ENCODE data around the gene HSPA1L.
"Not testable (repeated sequence)": the region's sequence is repeated elsewhere in the genome, so short reads cannot be mapped to it uniquely, and the experiment has no call there.

HSPA1L gene

GRCh38 chr6:31814677-31815024 lies 432 bp downstream of the HSPA1L start:
- Histone ChIP-seq H3K27ac (ENCODE audit: low read depth, low read length) (peak overlapping the region; percentile 100), H3K36me3 (ENCODE audit: control insufficient read depth in 5 of 5, insufficient read depth in 5 of 5, low read length in 5 of 5) (no peaks in the 10 kb centered on the region), H3K9me3 (ENCODE audit: control insufficient read depth in 5 of 5, low read length in 5 of 5) (no peaks in the 10 kb centered on the region), H3K4me3 (ENCODE audit: low read depth in 1 of 5, low read length in 5 of 5) (peak overlapping the region; percentile 59 to 84 (median 67)), H3K9ac (ENCODE audit: low read length in 5 of 5) (peak overlapping the region in 4 of 5 donors; percentile 77 to 93 (median 80)), H3K4me1 (ENCODE audit: control insufficient read depth in 5 of 5, insufficient read depth in 5 of 5, low read length in 5 of 5) (peaks cover 13 to 36% (median 30%) of the 10 kb centered on the region in 5 donors), H3K27me3 (ENCODE audit: control insufficient read depth in 5 of 5, insufficient read depth in 4 of 5, low read length in 5 of 5) (no peaks in the 10 kb centered on the region)

DNA sequence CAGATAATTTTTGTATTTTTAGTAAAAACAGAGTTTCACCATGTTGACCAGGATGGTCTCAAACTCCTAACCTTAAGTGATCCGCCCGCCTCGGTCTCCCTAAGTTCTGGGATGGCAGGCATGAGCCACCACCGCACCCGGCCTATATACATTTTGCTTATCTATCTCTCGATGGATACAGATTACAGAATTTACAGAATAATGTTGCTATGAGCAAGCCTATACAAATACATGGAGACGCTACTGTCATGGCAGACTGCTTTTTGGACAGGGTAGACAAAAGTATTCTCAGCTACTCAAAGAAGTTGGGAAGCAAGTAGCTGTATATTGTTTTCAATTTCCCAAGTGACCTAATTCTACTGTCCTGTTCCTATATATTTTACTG lies 1.6 kb downstream of the HSPA1L start:
- peak overlapping the region; percentile 100 for H3K27ac ChIP-seq (ENCODE audit: low read depth, low read length)
- no peaks in the 10 kb centered on the region for H3K36me3 ChIP-seq (ENCODE audit: control insufficient read depth in 5 of 5, insufficient read depth in 5 of 5, low read length in 5 of 5)
- no peaks in the 10 kb centered on the region for H3K9me3 ChIP-seq (ENCODE audit: control insufficient read depth in 5 of 5, low read length in 5 of 5)
- peak overlapping the region; percentile 45 to 98 (median 80) for H3K9ac ChIP-seq (ENCODE audit: low read length in 5 of 5)
- peak overlapping the region in 3 of 5 donors; percentile 37 to 54 (median 49) for H3K4me3 ChIP-seq (ENCODE audit: low read depth in 1 of 5, low read length in 5 of 5)
- peaks cover 13 to 25% (median 22%) of the 10 kb centered on the region in 5 donors for H3K4me1 ChIP-seq (ENCODE audit: control insufficient read depth in 5 of 5, insufficient read depth in 5 of 5, low read length in 5 of 5)
- no peaks in the 10 kb centered on the region for H3K27me3 ChIP-seq (ENCODE audit: control insufficient read depth in 5 of 5, insufficient read depth in 4 of 5, low read length in 5 of 5)

GRCh38 chr6:31811645-31812044 lies 3.4 kb downstream of the HSPA1L start:
- Histone ChIP-seq H3K4me3 (ENCODE audit: low read depth in 1 of 5, low read length in 5 of 5) (no peak overlapping the region), H3K9me3 (ENCODE audit: control insufficient read depth in 5 of 5, low read length in 5 of 5) (no peaks in the 10 kb centered on the region), H3K27me3 (ENCODE audit: control insufficient read depth in 5 of 5, insufficient read depth in 4 of 5, low read length in 5 of 5) (no peaks in the 10 kb centered on the region), H3K9ac (ENCODE audit: low read length in 5 of 5) (no peak overlapping the region), H3K4me1 (ENCODE audit: control insufficient read depth in 5 of 5, insufficient read depth in 5 of 5, low read length in 5 of 5) (peaks cover 8 to 14% (median 13%) of the 10 kb centered on the region in 5 donors), H3K36me3 (ENCODE audit: control insufficient read depth in 5 of 5, insufficient read depth in 5 of 5, low read length in 5 of 5) (no peaks in the 10 kb centered on the region), H3K27ac (ENCODE audit: low read depth, low read length) (no peak overlapping the region)

DNA sequence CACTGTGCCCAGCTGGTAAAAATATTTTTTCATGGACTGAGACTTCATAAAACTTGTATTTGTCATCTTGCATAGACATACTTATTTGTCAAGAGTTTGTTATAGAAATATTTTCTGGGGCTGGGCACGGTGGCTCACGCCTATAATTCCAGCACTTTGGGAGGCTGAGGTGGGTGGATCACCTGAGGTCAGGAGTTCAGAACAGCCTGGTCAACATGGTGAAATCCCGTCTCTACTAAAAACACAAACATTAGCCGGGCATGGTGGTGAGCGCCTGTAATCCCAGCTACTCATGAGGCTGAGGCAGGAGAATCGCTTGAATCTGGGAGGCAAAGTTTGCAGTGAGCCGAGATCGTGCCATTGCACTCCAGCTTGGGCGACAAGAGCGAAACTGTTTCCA lies 6.5 kb downstream of the HSPA1L start:
- H3K4me1 ChIP-seq (ENCODE audit: control insufficient read depth in 5 of 5, insufficient read depth in 5 of 5, low read length in 5 of 5), result peaks cover under 1 to 20% (median 16%) of the 10 kb centered on the region in 5 donors
- not testable (repeated sequence) for H3K27ac ChIP-seq (ENCODE audit: low read depth, low read length); H3K4me3 ChIP-seq (ENCODE audit: low read depth in 1 of 5, low read length in 5 of 5)

GRCh38 chr6:31806470-31807272 lies 8.4 kb downstream of the HSPA1L start, which contains the start of gene LSM2:
Gene LSM2, minus strand, starts transcription at chr6:31806966. Its CDS starts 209 bp downstream, at chr6:31806757.
- Histone ChIP-seq H3K4me3 (ENCODE audit: low read depth in 1 of 5, low read length in 5 of 5) (peak within 1 kb of the TSS; percentile 66 to 86 (median 67)), H3K36me3 (ENCODE audit: control insufficient read depth in 5 of 5, insufficient read depth in 5 of 5, low read length in 5 of 5) (peaks cover 0 to 8% (median 0%) of the 10 kb centered on the region in 5 donors), H3K27ac (ENCODE audit: low read depth, low read length) (peak within 1 kb of the TSS; percentile 93), H3K9ac (ENCODE audit: low read length in 5 of 5) (peak within 1 kb of the TSS; percentile 16 to 91 (median 78)), H3K4me1 (ENCODE audit: control insufficient read depth in 5 of 5, insufficient read depth in 5 of 5, low read length in 5 of 5) (peaks cover 0 to 15% (median 12%) of the 10 kb centered on the region in 5 donors), H3K9me3 (ENCODE audit: control insufficient read depth in 5 of 5, low read length in 5 of 5) (no peaks in the 10 kb centered on the region), H3K27me3 (ENCODE audit: control insufficient read depth in 5 of 5, insufficient read depth in 4 of 5, low read length in 5 of 5) (no peaks in the 10 kb centered on the region)

More for the DNA sequence above, 6.5 kb downstream of the HSPA1L start:
- not testable (repeated sequence) for H3K36me3 ChIP-seq (ENCODE audit: control insufficient read depth in 5 of 5, insufficient read depth in 5 of 5, low read length in 5 of 5); H3K27me3 ChIP-seq (ENCODE audit: control insufficient read depth in 5 of 5, insufficient read depth in 4 of 5, low read length in 5 of 5); H3K9ac ChIP-seq (ENCODE audit: low read length in 5 of 5); H3K9me3 ChIP-seq (ENCODE audit: control insufficient read depth in 5 of 5, low read length in 5 of 5)

DNA sequence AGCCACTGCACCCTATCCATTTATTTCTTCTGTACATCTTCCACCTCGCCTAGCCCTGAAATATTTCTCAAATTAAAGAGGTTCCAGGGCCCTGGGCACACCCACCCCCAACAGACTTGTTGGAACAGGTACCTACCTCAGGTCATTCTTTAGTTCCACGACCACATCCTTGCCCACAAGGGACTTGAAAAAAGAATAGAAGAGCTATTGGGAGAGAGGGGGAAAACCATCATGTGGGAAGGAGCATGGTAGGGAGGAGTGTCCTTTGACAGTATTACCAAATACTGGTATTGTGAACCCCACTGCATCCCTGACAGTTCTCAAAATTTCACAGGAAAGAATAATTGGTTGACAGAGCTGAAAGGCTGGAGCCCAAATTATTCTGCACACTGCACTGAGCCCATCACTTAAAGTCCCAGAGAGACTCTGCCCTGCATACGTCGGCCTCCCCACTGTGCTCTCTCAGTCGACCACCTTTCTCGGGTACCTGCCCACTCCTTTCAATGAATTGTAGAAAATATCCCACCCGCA lies 9.1 kb downstream of the HSPA1L start:
- Histone ChIP-seq H3K4me1 (ENCODE audit: control insufficient read depth in 5 of 5, insufficient read depth in 5 of 5, low read length in 5 of 5) (peaks cover 0 to 15% (median 12%) of the 10 kb centered on the region in 5 donors), H3K4me3 (ENCODE audit: low read depth in 1 of 5, low read length in 5 of 5) (peak overlapping the region; percentile 66 to 86 (median 67)), H3K27me3 (ENCODE audit: control insufficient read depth in 5 of 5, insufficient read depth in 4 of 5, low read length in 5 of 5) (no peaks in the 10 kb centered on the region), H3K9ac (ENCODE audit: low read length in 5 of 5) (peak overlapping the region; percentile 16 to 91 (median 78)), H3K9me3 (ENCODE audit: control insufficient read depth in 5 of 5, low read length in 5 of 5) (no peaks in the 10 kb centered on the region), H3K27ac (ENCODE audit: low read depth, low read length) (peak overlapping the region; percentile 93), H3K36me3 (ENCODE audit: control insufficient read depth in 5 of 5, insufficient read depth in 5 of 5, low read length in 5 of 5) (peaks cover 0 to 12% (median 0%) of the 10 kb centered on the region in 5 donors)

DNA sequence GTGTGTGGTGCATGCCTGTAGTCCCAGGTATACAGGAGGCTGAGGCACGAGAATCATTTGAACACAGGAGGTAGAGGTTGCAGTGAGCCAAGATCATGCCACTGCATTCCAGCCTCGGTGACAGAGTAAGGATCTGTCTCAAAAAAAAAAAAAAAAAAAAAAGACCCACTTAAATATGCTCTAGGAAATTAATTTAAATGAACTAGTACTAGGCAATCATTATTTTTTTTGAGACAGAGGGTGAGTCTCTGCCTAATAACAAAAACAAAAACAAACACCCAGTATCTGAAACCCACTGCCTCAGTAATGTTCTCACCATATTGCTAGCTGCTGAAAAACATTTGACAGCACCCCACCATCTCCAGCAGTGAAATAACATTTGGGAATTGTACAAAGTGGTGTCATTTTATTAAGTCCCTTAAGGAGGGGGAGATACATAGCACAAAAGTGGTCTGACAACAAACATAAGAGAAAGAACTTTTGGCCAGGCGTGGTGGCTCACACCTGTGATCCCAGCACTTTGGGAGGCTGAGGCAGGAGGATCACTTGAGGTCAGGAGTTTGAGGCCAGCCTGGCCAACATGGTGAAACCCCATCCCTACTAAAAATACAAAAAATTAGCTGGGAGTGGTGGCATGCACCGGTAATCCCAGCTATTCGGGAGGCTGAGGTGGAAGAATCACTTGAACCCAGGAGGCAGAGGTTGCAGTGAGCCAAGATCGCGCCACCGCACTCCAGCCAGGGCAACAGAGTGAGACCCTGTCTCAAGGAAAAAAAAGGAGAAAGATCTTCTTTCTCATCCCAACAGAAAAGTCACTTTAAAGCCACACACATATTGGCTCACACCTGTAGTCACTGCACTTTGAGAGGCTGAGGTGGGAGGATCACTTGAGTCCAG lies 13.8 kb downstream of the HSPA1L start:
- not testable (repeated sequence) for H3K27ac ChIP-seq (ENCODE audit: low read depth, low read length); H3K27me3 ChIP-seq (ENCODE audit: control insufficient read depth in 5 of 5, insufficient read depth in 4 of 5, low read length in 5 of 5); H3K4me3 ChIP-seq (ENCODE audit: low read depth in 1 of 5, low read length in 5 of 5); H3K9me3 ChIP-seq (ENCODE audit: control insufficient read depth in 5 of 5, low read length in 5 of 5); H3K9ac ChIP-seq (ENCODE audit: low read length in 5 of 5)
- peaks cover 0 to 15% (median 3%) of the 10 kb centered on the region in 5 donors for H3K36me3 ChIP-seq (ENCODE audit: control insufficient read depth in 5 of 5, insufficient read depth in 5 of 5, low read length in 5 of 5)
- peaks cover 0 to 16% (median 10%) of the 10 kb centered on the region in 5 donors for H3K4me1 ChIP-seq (ENCODE audit: control insufficient read depth in 5 of 5, insufficient read depth in 5 of 5, low read length in 5 of 5)

GRCh38 chr6:31799781-31800180 lies 15.3 kb downstream of the HSPA1L start:
- no peaks in the 10 kb centered on the region for H3K27me3 ChIP-seq (ENCODE audit: control insufficient read depth in 5 of 5, insufficient read depth in 4 of 5, low read length in 5 of 5)
- peaks cover 0 to 16% (median 12%) of the 10 kb centered on the region in 5 donors for H3K4me1 ChIP-seq (ENCODE audit: control insufficient read depth in 5 of 5, insufficient read depth in 5 of 5, low read length in 5 of 5)
- no peaks in the 10 kb centered on the region for H3K9me3 ChIP-seq (ENCODE audit: control insufficient read depth in 5 of 5, low read length in 5 of 5)
- H3K27ac ChIP-seq (ENCODE audit: low read depth, low read length), result no peak overlapping the region
- H3K9ac ChIP-seq (ENCODE audit: low read length in 5 of 5), result no peak overlapping the region
- no peak overlapping the region for H3K4me3 ChIP-seq (ENCODE audit: low read depth in 1 of 5, low read length in 5 of 5)
- H3K36me3 ChIP-seq (ENCODE audit: control insufficient read depth in 5 of 5, insufficient read depth in 5 of 5, low read length in 5 of 5), result peaks cover 0 to 15% (median 3%) of the 10 kb centered on the region in 5 donors

DNA sequence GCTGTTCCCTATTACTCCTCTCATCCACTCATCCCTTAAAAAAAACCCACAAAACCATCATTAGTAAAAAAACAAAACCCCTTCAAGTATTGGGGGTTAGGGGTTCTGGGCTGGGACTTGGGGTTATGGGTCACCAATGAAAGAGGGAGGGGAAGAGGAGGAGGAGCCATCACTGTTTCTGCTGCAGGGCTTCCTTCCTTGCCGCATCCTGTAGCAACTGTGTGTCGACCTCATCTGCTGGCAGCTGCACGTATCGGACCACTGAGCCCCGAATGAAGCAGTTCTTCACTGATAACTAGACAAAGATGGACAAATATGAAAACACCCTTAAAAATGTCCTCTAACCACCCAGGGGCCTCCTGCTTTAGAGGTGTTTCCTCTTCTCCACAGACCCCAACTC lies 17.5 kb downstream of the HSPA1L start:
- no peaks in the 10 kb centered on the region for H3K9me3 ChIP-seq (ENCODE audit: control insufficient read depth in 5 of 5, low read length in 5 of 5)
- no peaks in the 10 kb centered on the region for H3K27me3 ChIP-seq (ENCODE audit: control insufficient read depth in 5 of 5, insufficient read depth in 4 of 5, low read length in 5 of 5)
- no peak overlapping the region for H3K9ac ChIP-seq (ENCODE audit: low read length in 5 of 5)
- H3K4me1 ChIP-seq (ENCODE audit: control insufficient read depth in 5 of 5, insufficient read depth in 5 of 5, low read length in 5 of 5), result peaks cover 0 to 26% (median 20%) of the 10 kb centered on the region in 5 donors
- peak overlapping the region; percentile 5 for H3K27ac ChIP-seq (ENCODE audit: low read depth, low read length)
- H3K4me3 ChIP-seq (ENCODE audit: low read depth in 1 of 5, low read length in 5 of 5), result no peak overlapping the region
- peaks cover 2 to 16% (median 3%) of the 10 kb centered on the region in 5 donors for H3K36me3 ChIP-seq (ENCODE audit: control insufficient read depth in 5 of 5, insufficient read depth in 5 of 5, low read length in 5 of 5)
